ENCODE results near the gene FBXO10.
"Not testable (repeated sequence)": the region's sequence is repeated elsewhere in the genome, so short reads cannot be mapped to it uniquely, and the experiment has no call there.

Gene FBXO10

GRCh38 chr9:37575921-37576721 lies at the start of gene FBXO10:
TSS of gene FBXO10 (minus strand) at chr9:37576380. CDS start at chr9:37541768, 34,612 bp downstream.
- DNase-seq, result peak; percentile 28

GRCh38 chr9:37625758-37626147 lies 49.6 kb upstream of the FBXO10 start:
- no peak for DNase-seq

GRCh38 chr9:37625036-37625757 lies 49.0 kb upstream of the FBXO10 start:
- DNase-seq, result no peak

- no peak for DNase-seq
Measured at GRCh38 chr9:37624073-37624472, 47.9 kb upstream of the FBXO10 start.

GRCh38 chr9:37623267-37623666 lies 47.1 kb upstream of the FBXO10 start:
- no peak for DNase-seq

GRCh38 chr9:37622462-37622861 lies 46.3 kb upstream of the FBXO10 start:
- no peak for DNase-seq

- no peak for DNase-seq
Measured at GRCh38 chr9:37621273-37622121, 45.3 kb upstream of the FBXO10 start.

GRCh38 chr9:37620396-37620795 lies 44.2 kb upstream of the FBXO10 start:
- no peak for DNase-seq

- DNase-seq, result no peak
Measured at GRCh38 chr9:37619806-37620205, 43.6 kb upstream of the FBXO10 start.

GRCh38 chr9:37618817-37619216 lies 42.6 kb upstream of the FBXO10 start:
- DNase-seq, result no peak

GRCh38 chr9:37617832-37618231 lies 41.7 kb upstream of the FBXO10 start:
- DNase-seq, result no peak

GRCh38 chr9:37617161-37617560 lies 41.0 kb upstream of the FBXO10 start:
- DNase-seq, result no peak

GRCh38 chr9:37611961-37612360 lies 35.8 kb upstream of the FBXO10 start:
- no peak for DNase-seq

- no peak for DNase-seq
Measured at GRCh38 chr9:37611014-37611413, 34.8 kb upstream of the FBXO10 start.

- DNase-seq, result no peak
Measured at GRCh38 chr9:37609735-37610397, 33.7 kb upstream of the FBXO10 start.

GRCh38 chr9:37608250-37608649 lies 32.1 kb upstream of the FBXO10 start:
- no peak for DNase-seq

GRCh38 chr9:37604296-37604695 lies 28.1 kb upstream of the FBXO10 start:
- DNase-seq, result no peak

- no peak for DNase-seq
Measured at GRCh38 chr9:37602817-37603216, 26.6 kb upstream of the FBXO10 start.

GRCh38 chr9:37602061-37602460 lies 25.9 kb upstream of the FBXO10 start:
- not testable (repeated sequence) for DNase-seq

- no peak for DNase-seq
Measured at GRCh38 chr9:37596504-37596903, 20.3 kb upstream of the FBXO10 start.

- no peak for DNase-seq
Measured at GRCh38 chr9:37593883-37594448, 17.8 kb upstream of the FBXO10 start.
